Measurements from ENCODE around the gene PAXX.

Gene PAXX

GRCh38 chr9:136991993-136992818 is at the start of gene PAXX:
Gene PAXX, plus strand, starts transcription at chr9:136992422. Its CDS starts 22 bp downstream, at chr9:136992444.
- DNase-seq = peak; percentile 90

- no peak for DNase-seq
Observed at GRCh38 chr9:136942881-136943230, 49.4 kb upstream of the PAXX start.

GRCh38 chr9:136943291-136944211 is 48.7 kb upstream of the PAXX start:
- DNase-seq = peak; percentile 25

- DNase-seq = no peak
Observed at GRCh38 chr9:136944212-136944518, 48.1 kb upstream of the PAXX start.

- peak; percentile 95 for DNase-seq
Observed at GRCh38 chr9:136944519-136945332, 47.5 kb upstream of the PAXX start, which contains the start of the genes C8G and FBXW5. Gene C8G, plus strand, starts transcription at chr9:136945243. Its CDS starts 78 bp downstream, at chr9:136945321. Gene FBXW5, minus strand, starts transcription at chr9:136944738. Its CDS starts 655 bp downstream, at chr9:136944083.

- no peak for DNase-seq
Observed at GRCh38 chr9:136945333-136946227, 46.6 kb upstream of the PAXX start.

- DNase-seq = no peak
Observed at GRCh38 chr9:136946228-136947027, 45.8 kb upstream of the PAXX start.

GRCh38 chr9:136947028-136947891 is 45.0 kb upstream of the PAXX start:
- DNase-seq = no peak

- DNase-seq = no peak
Observed at GRCh38 chr9:136947955-136948510, 44.2 kb upstream of the PAXX start.

- no peak for DNase-seq
Observed at GRCh38 chr9:136949239-136949816, 42.9 kb upstream of the PAXX start.

- peak; percentile 96 for DNase-seq
Observed at GRCh38 chr9:136949817-136950655, 42.2 kb upstream of the PAXX start.

- peak; percentile 16 for DNase-seq
Observed at GRCh38 chr9:136950656-136951276, 41.5 kb upstream of the PAXX start.

- no peak for DNase-seq
Observed at GRCh38 chr9:136951541-136952320, 40.5 kb upstream of the PAXX start, which contains the start of gene LCN12. Gene LCN12, plus strand, starts transcription at chr9:136952273. Its CDS starts 55 bp downstream, at chr9:136952328.

- DNase-seq = no peak
Observed at GRCh38 chr9:136952321-136952850, 39.8 kb upstream of the PAXX start.

- no peak for DNase-seq
Observed at GRCh38 chr9:136952876-136953770, 39.1 kb upstream of the PAXX start.

All from NCI-H345 (cell line).